NCI-H345 treated with DMSO at 0.1 percent for 48 hours (cell line): ENCODE measurements around the gene ZNF292.
"Not testable (repeated sequence)": the region's sequence is repeated elsewhere in the genome, so short reads cannot be mapped to it uniquely, and the experiment has no call there.

Experiments used
- DNase-seq: peaks from one replicate; lab custom pipeline; 2025; ENCODE audit not compliant: unreplicated experiment; lab: John Stamatoyannopoulos, UW

Gene ZNF292

DNA sequence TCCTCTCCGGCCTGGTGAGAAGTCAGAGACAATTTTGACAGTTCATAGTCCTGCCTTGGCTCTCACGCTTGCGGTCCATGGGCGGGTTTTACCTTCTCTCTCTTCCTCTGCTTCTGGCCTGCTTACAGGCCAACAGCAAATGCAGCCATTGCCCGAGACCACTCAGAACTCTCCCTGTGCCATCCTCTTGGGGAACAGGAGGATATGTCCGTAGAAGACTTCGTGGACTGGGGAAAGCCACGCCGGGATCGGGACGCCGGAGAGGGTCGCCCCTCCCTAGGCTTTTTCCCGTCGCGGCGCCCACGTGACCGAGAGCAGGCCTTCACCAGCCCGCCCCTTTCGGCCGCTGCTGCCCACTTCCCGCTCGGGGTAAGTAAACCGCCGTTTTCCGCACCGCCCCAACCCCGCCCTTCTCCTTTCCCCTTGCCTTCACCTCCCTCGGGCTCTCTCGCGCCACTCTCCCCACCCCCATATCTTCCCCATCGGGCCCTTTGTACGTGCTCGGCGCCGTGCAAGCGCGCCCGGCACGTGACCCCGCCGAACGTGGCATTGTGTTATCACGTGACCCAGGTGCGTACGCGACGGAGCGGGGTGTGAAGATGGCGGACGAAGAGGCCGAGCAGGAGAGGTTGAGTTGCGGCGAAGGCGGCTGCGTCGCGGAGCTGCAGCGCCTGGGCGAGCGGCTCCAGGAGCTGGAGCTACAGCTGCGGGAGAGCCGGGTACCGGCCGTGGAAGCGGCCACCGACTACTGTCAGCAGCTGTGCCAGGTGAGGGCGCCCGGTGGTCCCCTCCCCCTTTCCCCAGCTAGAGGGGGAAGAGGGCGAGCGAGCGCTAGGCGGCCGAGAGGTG lies at the start of gene ZNF292:
Gene ZNF292 (plus strand): TSS at position 573 of the 849 bp plus-strand sequence. CDS start 27 bp downstream, at position 600.
- DNase-seq, result peak; percentile 92

DNA sequence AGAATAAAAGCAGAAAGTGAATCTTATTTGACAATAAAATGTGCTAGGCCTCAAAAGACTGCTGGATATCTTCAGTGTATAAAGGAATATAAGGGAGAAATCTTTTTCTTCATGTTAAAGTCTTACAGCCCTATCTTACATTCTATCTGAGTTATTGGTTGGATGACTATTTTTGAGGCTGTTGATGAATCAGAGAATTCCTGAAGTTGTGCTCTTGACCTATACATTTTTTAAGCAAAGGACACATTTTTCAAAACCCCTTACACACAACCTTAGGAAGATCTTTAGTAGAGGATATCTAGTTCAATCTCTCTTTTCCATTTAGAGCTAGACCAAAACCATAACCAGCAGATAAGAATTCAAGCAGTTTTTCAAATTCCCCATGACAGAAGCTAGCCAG lies 49.5 kb upstream of the ZNF292 start:
- DNase-seq, result no peak

- DNase-seq, result no peak
These were observed 44.7 kb upstream of the ZNF292 start for GRCh38 chr6:87110636-87111035.

DNA sequence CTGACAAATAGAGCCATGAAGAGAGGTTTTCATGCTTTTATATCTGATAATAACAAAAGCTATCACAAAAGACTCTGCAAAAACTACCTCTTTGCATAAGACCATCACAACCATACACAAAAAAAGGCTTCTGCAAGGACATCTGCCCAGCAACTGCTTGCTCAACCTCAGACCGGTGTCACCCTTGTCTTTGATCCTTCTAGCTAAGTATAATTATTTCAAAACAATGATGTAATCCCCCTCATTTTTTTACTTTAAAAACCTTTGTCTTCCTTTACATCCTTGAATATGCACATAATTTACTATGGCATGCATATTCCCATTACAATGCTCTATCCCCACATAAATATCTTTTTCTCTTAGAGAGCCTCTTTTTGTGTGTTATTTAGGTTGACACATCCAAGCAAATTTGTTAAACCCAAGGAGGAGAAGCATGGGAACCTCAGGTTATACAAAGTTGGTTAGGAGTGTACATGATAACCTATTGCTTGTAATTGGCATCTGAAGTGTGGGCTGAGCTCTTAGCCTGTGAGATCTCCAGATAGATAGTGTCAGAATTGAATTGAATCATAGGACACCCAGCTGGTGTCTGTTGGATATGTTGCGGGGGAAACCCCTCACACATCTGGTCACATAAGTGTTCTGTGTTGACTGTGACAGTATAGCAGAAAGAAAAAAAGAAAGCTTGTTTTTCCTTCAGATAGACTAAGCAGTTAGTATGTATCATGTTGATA lies 39.8 kb upstream of the ZNF292 start:
- no peak for DNase-seq

DNA sequence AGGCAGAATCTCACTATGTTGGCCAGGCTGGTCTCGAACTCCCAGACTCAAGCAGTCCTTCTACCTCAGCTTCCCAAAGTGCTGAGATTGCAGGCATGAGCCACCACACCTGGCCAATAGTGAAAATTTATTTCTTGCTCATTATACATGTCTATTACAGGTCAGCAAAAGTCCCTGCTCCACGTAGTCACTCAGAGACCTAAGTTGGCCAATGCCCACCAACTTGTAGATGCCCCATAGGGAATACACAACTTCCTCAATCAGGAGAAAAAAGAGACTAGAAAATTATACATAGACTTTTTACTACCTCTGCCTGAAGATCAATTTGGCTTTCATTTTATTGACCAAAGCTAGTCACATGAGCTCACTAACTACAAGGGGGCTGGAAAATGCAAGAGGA lies 38.4 kb upstream of the ZNF292 start:
- no peak for DNase-seq

- DNase-seq, result no peak
These were observed 37.3 kb upstream of the ZNF292 start for GRCh38 chr6:87118054-87118453.

DNA sequence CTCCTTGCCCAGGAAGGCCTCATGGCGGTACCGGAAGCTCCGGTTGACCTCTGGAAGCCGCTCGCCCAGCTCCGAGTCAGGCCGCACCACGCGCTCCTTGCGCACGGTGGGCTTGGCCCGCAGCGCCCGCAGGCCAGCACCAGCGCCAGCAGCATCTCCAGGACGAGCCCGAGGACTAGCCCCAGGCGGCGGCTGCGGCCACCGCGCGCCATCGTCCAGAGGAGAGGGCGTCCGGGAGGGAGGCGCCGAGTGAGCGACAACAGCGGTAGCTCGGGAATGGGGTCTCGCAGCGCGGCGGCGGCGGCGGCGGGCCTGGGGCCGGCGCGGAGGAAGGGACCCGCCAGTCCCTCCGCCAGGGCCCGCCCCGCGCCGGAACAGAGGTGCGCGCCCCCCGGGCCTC lies 32.9 kb upstream of the ZNF292 start:
- DNase-seq, result no peak

- no peak for DNase-seq
These were observed 31.3 kb upstream of the ZNF292 start for GRCh38 chr6:87124074-87124473.

DNA sequence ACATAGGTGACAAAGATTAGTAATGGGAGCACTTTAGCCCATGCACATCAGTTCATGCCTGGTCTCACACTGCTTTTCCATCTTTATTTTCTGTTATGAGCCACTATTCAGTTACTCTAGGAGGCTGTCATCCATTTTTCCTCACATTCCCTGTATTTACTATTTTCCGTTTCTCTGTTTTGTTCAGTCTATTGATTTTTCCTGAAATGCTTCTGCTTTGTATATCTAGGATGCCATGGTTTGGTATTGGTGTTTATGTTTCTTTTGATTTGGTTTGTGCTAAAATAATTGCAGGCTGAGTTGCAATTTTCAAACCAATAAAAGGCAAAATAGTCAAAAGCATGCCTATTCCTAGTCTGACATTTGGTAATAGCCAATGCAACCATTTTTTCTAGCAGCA lies 28.9 kb upstream of the ZNF292 start:
- DNase-seq, result no peak

- DNase-seq, result no peak
These were observed 27.6 kb upstream of the ZNF292 start for GRCh38 chr6:87127737-87128136.

- DNase-seq, result no peak
These were observed 18.4 kb upstream of the ZNF292 start for GRCh38 chr6:87136963-87137362.

DNA sequence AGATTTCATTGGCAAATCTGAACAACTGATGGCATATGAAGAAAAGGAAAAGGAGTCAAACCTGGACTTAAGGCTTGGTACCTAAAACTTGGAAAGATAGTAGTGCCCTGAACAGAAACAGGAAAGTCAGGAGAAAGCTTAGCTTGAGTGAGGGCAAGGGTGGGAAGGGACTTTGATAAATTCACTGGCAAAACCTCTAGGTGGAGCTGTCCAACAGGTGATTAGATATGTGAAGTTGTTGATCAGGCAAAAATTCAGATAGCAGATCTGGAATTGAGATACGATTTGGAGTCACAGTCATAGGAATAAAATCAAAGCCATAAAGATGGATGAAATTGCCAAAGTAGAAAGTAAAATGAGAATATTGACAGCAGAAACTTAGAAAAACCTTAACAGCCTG lies 16.1 kb upstream of the ZNF292 start:
- peak; percentile 44 for DNase-seq

- DNase-seq, result not testable (repeated sequence)
These were observed 15.4 kb upstream of the ZNF292 start for GRCh38 chr6:87139927-87140326.

DNA sequence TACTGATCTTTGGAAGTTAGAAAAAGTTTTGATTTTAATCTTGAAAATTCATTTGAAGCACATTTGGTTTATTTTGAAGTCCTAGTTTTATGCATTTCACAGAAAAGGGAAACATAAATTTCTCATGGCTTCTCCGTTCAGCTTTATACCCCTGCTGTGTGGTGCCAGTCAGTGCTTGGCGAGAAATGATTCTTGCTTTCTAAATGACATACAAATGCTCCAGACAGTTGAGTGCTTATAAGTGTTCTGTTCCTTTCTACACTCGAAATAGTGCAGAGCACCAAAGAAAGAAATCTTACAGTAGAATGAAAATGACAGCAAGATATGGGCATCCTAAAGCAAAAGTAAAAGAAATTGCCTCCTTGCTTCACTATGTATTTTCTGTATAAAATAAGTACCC lies 9.0 kb upstream of the ZNF292 start:
- DNase-seq, result no peak

DNA sequence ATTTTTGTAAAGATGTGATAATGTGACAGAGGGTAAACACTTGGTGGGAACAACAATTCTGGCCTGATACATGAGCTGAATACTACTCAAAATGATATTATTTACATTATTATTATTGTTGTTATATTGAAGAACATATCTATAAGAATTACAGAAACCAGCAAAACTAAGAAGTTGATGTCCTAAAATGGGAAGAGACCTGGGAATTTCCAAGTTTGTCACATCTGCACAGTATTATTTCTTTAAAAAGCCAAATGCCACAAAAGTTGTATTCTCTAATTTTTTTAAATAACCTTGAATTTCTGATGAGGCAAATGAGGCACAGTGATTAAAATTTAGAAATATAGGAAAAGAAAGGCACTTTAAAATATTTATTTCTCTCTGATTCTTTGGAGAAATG lies 5.0 kb upstream of the ZNF292 start:
- DNase-seq, result no peak

DNA sequence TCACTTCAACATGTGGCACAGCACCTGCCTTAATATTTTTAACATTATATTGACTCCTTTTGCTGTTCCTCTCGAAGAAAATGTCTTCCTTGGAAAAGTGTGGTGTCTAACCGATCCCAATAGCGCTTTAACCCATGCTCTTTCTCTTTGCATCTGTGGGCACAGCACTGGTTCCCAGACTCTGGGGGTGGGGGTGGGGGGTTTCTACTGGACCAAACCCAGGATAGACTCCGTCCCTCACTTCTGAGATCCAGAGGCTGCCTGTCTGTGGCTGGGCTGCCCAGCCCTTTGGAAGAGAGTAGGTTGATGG lies 3.9 kb upstream of the ZNF292 start:
- no peak for DNase-seq

DNA sequence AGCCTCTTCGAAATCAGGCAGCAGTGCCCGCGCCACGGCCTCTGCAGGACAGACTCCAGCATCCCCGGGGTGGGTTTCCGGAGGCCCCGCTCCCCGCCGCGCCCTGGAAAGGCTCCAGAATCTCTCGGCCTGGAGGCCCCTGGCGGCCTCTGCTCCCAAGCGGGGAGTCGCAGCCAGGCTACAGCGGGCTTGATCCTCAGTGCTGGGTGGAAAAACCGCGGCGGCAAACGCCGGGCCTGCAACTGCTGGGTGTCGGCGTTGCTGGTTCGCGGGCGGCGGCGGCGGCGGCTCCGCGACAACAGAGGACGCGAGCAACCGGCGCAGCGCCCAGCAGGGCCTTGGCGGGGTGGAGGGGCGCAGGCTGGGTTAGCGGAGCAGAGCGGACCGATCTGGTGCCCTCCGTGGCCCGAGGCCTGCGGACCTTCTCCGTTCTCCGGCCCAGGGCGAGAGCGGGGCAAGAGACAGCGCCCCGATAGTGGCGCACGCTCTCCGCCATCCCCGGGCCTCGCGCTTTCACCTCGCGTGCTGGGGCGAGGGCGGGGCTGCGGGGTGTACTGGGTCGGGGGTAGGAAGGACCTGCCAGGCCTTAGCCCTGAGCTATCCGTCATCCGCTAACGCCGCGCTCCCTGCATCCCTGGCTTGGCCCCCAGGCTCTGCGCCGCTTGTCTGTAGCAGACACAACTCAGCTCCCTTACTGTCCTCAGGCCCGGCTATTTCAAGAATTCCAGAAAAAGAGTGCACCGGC lies 3.4 kb upstream of the ZNF292 start:
- DNase-seq, result peak; percentile 72

DNA sequence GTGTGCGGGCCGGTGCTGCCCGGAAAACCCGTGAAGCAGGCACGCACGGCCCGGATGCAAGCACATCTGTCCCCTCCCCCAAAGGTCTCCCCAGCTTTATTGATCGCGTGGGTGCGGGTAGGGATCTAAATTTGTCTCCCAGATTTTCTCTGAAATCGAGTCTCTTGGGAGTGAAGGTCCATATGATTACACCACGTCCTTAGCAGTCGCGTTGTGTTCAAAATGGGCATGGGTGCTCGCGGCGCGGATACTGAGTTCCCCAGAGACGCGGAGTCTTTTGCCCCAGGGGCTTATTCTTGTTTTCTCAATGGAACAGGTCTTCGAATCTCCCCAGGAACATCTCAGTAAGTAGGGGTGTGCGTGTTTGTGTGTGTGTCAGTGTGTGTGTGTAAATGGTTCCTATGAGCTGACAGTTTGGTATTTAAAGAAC lies 2.8 kb upstream of the ZNF292 start:
- peak; percentile 75 for DNase-seq

- DNase-seq, result no peak
These were observed 748 bp upstream of the ZNF292 start for GRCh38 chr6:87154641-87154992.

DNA sequence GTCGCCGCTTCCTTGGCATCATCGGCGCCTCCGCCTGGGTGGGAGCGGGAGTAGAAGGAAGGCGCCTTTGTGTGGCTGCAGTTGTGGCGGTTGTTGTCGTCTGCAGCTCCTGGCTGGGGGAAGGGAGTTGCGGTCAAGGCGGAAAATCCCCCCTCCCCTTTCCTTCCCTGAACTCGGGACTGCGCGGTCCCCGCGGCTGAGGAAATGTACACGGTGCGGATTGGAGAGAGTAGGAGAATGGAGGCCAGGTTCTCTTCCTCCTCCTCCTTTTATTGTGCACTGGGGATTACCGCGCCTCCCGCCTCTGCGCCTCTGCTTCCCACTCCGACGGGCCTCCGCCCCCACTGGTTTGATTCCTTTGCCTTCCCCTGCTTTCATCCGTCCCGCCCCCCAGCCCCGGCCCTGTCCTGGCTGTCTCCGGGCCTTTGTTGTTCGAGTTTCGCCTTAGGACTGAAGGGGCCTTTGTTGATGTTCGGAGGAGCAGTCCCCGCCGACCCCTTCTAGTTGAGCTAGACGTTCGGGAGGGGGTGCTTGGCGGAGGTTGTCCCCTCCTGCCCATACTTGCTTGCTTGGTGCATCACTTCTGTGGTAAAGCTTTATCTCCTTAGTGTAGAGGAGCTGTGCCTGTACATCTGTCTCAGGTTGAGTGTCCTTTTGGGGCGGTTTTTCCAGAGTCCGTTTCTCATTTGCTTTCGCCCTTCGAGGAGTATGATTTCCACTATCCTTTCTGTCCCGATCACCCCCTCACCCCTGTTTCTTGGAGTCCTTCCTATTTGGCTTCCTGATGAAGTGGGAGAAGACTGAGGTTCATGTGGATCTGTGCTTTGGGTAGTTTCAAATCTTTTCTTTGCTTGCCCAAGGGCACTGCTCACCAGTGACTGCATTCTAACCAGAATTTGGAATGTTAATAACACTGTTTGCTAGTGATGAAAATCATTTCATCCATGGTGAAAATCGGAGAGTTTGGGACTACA lies 764 bp downstream of the ZNF292 start:
- DNase-seq, result no peak

GRCh38 chr6:87157596-87157995 lies 2.2 kb downstream of the ZNF292 start:
- not testable (repeated sequence) for DNase-seq
